Tibial nerve (tissue), 3 donors: ENCODE measurements around the gene PNPLA1.

ENCODE experiments used
- CTCF ChIP-seq, 5 experiments: fragments of 200-600 bp in 3 of 5; fragments of 450-650 bp in 2 of 5; sonication (generic) in 3 of 5; IDR thresholded peaks; one replicate each; pipeline ENCODE4 v1.5.1; 2016 to 2019; ENCODE audit warnings: antibody characterized with exemption in 5 of 5, mild to moderate bottlenecking in 3 of 5, moderate library complexity in 2 of 5
- POLR2A ChIP-seq, 2 donors: fragments of 450-650 bp; IDR thresholded peaks; one replicate each; pipeline ENCODE4 v1.6.1; 2017; ENCODE audit warnings: antibody characterized with exemption in 2 of 2, mild to moderate bottlenecking in 2 of 2, moderate library complexity in 2 of 2

GRCh38 chr6:36349240-36349639 is 79.4 kb downstream of the PNPLA1 start:
- TF ChIP-seq CTCF (IDR thresholded peaks at IDR 0.05), result no peak
- no peak for TF ChIP-seq POLR2A (IDR thresholded peaks at IDR 0.05)
